ENCODE results near the gene VPS4A.

GRCh38 chr16:69315486-69316311, 4.5 kb downstream of the VPS4A start:
- TF ChIP-seq CTCF (IDR thresholded peaks at IDR 0.05) (no peak), EZH2 (IDR thresholded peaks at IDR 0.05; ENCODE audit: borderline replicate concordance, insufficient read depth, low read depth, low read length, poor library complexity, severe bottlenecking) (no peak)

Measured in B cell (primary cell).